ENCODE data around the gene DAPK1.

The DAPK1 gene

GRCh38 chr9:87646546-87646945 is 148.9 kb downstream of the DAPK1 start:
- Histone ChIP-seq H3K36me3 (ENCODE audit: control insufficient read depth, insufficient read depth, low read length) (peaks cover 30% of the 10 kb centered on the region), H3K9me3 (ENCODE audit: control insufficient read depth, insufficient read depth, low read length) (no peaks in the 10 kb centered on the region)

DNA sequence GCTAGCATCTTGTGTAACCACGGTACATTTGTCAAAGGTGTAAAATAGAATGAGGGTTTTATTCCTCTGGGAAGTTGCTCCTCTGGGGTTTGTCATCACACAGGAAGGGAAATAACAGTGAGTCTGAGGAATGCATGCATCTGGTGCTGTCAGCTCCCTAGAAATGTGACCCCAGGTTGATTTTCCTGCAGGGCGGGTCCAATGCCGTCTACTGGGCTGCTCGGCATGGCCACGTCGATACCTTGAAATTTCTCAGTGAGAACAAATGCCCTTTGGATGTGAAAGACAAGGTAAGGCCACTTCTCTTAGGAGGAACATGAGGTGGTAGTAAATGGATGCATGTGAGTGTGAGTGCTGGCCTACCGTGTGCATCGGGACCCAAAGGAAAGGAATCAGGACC is 149.4 kb downstream of the DAPK1 start:
- H3K36me3 ChIP-seq (ENCODE audit: control insufficient read depth, insufficient read depth, low read length), result peaks cover 30% of the 10 kb centered on the region
- H3K27me3 ChIP-seq (ENCODE audit: control insufficient read depth, insufficient read depth, low read length), result no peaks in the 10 kb centered on the region
- H3K4me1 ChIP-seq (ENCODE audit: control insufficient read depth, insufficient read depth, low read length), result peaks cover 7% of the 10 kb centered on the region

More at GRCh38 chr9:87646546-87646945, 148.9 kb downstream of the DAPK1 start:
- peaks cover 7% of the 10 kb centered on the region for H3K4me1 ChIP-seq (ENCODE audit: control insufficient read depth, insufficient read depth, low read length)
- H3K9ac ChIP-seq (ENCODE audit: low read depth, low read length), result no peak overlapping the region
- no peaks in the 10 kb centered on the region for H3K27me3 ChIP-seq (ENCODE audit: control insufficient read depth, insufficient read depth, low read length)
- H3K4me3 ChIP-seq (ENCODE audit: low read depth, low read length), result no peak overlapping the region

GRCh38 chr9:87648606-87649005 is 150.9 kb downstream of the DAPK1 start:
- H3K4me3 ChIP-seq (ENCODE audit: low read depth, low read length), result no peak overlapping the region
- H3K9ac ChIP-seq (ENCODE audit: low read depth, low read length), result no peak overlapping the region
- no peaks in the 10 kb centered on the region for H3K9me3 ChIP-seq (ENCODE audit: control insufficient read depth, insufficient read depth, low read length)
- H3K27me3 ChIP-seq (ENCODE audit: control insufficient read depth, insufficient read depth, low read length), result no peaks in the 10 kb centered on the region
- peaks cover 7% of the 10 kb centered on the region for H3K4me1 ChIP-seq (ENCODE audit: control insufficient read depth, insufficient read depth, low read length)
- H3K36me3 ChIP-seq (ENCODE audit: control insufficient read depth, insufficient read depth, low read length), result peaks cover 22% of the 10 kb centered on the region

More for the DNA sequence above, 149.4 kb downstream of the DAPK1 start:
- H3K9ac ChIP-seq (ENCODE audit: low read depth, low read length), result no peak overlapping the region
- H3K9me3 ChIP-seq (ENCODE audit: control insufficient read depth, insufficient read depth, low read length), result no peaks in the 10 kb centered on the region
- H3K4me3 ChIP-seq (ENCODE audit: low read depth, low read length), result no peak overlapping the region

DNA sequence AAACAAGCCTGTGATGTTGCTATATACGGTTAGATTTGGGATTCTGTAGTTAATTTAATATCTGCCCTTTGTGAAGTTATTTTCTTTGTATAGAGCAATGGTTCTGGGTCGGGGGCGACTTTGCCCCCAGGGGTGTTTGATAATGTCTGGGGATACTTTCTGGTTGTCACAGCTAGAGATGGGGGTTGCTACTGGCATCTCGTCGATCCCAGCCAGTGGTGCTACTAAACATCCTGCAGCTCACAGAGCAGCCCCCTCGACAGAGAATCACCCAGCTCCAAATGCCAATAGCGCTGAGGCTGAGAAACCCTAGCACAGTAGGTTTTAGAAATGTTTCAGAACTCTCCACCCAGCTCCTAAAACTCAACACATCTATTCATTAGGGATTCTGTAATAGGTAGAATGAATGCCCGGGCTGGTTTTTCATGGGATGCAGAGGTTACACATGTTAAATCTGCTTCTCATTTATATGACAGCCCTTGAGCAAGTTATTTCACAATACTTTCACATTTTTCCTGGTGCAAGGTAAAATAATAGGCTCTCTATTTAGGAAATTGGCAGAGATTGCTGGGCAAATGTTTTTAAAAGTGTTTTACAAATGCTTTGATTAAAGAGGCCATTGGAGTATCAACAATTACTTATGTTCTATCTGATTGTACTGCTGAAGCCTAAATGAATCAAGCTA is 153.1 kb downstream of the DAPK1 start:
- Histone ChIP-seq H3K9me3 (ENCODE audit: control insufficient read depth, insufficient read depth, low read length) (no peaks in the 10 kb centered on the region), H3K4me1 (ENCODE audit: control insufficient read depth, insufficient read depth, low read length) (peaks cover 2% of the 10 kb centered on the region), H3K27me3 (ENCODE audit: control insufficient read depth, insufficient read depth, low read length) (no peaks in the 10 kb centered on the region), H3K4me3 (ENCODE audit: low read depth, low read length) (no peak overlapping the region), H3K9ac (ENCODE audit: low read depth, low read length) (no peak overlapping the region), H3K36me3 (ENCODE audit: control insufficient read depth, insufficient read depth, low read length) (peaks cover 27% of the 10 kb centered on the region)

DNA sequence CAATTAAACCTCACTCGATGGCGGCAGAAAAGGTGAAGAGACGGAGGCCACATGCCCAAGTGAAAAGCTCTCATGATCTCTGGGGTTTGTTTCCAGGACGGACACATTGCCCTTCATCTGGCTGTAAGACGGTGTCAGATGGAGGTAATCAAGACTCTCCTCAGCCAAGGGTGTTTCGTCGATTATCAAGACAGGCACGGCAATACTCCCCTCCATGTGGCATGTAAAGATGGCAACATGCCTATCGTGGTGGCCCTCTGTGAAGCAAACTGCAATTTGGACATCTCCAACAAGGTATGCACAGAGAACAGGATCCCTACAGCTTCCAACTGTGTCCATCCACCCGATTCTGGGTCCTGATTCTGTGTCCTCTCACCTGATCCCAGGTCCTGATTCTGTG is 153.8 kb downstream of the DAPK1 start:
- no peak overlapping the region for H3K9ac ChIP-seq (ENCODE audit: low read depth, low read length)
- no peaks in the 10 kb centered on the region for H3K27me3 ChIP-seq (ENCODE audit: control insufficient read depth, insufficient read depth, low read length)
- H3K4me3 ChIP-seq (ENCODE audit: low read depth, low read length), result no peak overlapping the region
- peaks cover 23% of the 10 kb centered on the region for H3K36me3 ChIP-seq (ENCODE audit: control insufficient read depth, insufficient read depth, low read length)
- H3K9me3 ChIP-seq (ENCODE audit: control insufficient read depth, insufficient read depth, low read length), result no peaks in the 10 kb centered on the region
- H3K4me1 ChIP-seq (ENCODE audit: control insufficient read depth, insufficient read depth, low read length), result peaks cover 3% of the 10 kb centered on the region

DNA sequence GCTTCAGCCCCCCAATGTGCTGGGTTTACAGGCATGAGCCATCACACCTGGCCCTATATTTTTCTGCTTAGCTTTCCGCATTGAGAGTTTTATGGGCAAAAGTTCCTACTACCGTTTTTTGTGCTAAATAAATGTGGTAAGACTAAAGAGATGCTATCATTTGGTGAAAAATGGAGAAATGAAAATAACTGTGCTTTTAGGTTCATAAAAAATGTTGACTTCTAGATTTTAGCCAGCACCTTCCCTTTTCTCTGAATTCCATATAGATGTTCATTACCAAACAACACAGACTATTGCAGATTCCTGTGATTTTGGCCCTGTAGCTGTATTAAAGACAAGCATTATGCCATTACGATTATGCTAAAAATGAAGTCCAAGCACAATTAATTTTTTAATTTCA is 156.3 kb downstream of the DAPK1 start:
- Histone ChIP-seq H3K9ac (ENCODE audit: low read depth, low read length) (no peak overlapping the region), H3K9me3 (ENCODE audit: control insufficient read depth, insufficient read depth, low read length) (no peaks in the 10 kb centered on the region), H3K4me1 (ENCODE audit: control insufficient read depth, insufficient read depth, low read length) (peaks cover 3% of the 10 kb centered on the region), H3K27me3 (ENCODE audit: control insufficient read depth, insufficient read depth, low read length) (no peaks in the 10 kb centered on the region), H3K4me3 (ENCODE audit: low read depth, low read length) (no peak overlapping the region), H3K36me3 (ENCODE audit: control insufficient read depth, insufficient read depth, low read length) (peaks cover 25% of the 10 kb centered on the region)

GRCh38 chr9:87655731-87656130 is 158.1 kb downstream of the DAPK1 start:
- peaks cover 21% of the 10 kb centered on the region for H3K36me3 ChIP-seq (ENCODE audit: control insufficient read depth, insufficient read depth, low read length)

DNA sequence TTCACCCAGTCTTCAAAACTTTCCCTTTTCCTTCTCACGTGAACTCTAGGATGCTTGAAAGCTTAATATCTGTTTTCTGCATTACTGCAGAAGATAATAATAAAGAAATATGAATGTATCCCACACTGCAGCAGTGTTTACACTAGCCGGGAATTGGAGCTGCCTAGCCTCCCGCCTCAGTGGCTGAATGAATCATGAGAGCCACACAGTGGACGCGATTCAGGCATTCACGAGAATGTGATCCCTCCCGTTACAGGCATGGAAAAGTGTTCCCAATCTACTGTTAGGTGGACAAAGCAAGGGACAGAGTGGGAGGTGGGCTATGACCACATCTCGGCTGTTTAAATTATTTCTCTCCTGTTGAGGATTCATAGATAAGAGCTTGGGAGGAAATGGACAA is 158.8 kb downstream of the DAPK1 start:
- Histone ChIP-seq H3K4me1 (ENCODE audit: control insufficient read depth, insufficient read depth, low read length) (peaks cover 3% of the 10 kb centered on the region), H3K27me3 (ENCODE audit: control insufficient read depth, insufficient read depth, low read length) (no peaks in the 10 kb centered on the region), H3K4me3 (ENCODE audit: low read depth, low read length) (no peak overlapping the region), H3K9me3 (ENCODE audit: control insufficient read depth, insufficient read depth, low read length) (no peaks in the 10 kb centered on the region), H3K9ac (ENCODE audit: low read depth, low read length) (no peak overlapping the region), H3K36me3 (ENCODE audit: control insufficient read depth, insufficient read depth, low read length) (peaks cover 21% of the 10 kb centered on the region)

More at GRCh38 chr9:87655731-87656130, 158.1 kb downstream of the DAPK1 start:
- Histone ChIP-seq H3K4me3 (ENCODE audit: low read depth, low read length) (no peak overlapping the region), H3K4me1 (ENCODE audit: control insufficient read depth, insufficient read depth, low read length) (peaks cover 3% of the 10 kb centered on the region), H3K9ac (ENCODE audit: low read depth, low read length) (no peak overlapping the region), H3K9me3 (ENCODE audit: control insufficient read depth, insufficient read depth, low read length) (no peaks in the 10 kb centered on the region), H3K27me3 (ENCODE audit: control insufficient read depth, insufficient read depth, low read length) (no peaks in the 10 kb centered on the region)

DNA sequence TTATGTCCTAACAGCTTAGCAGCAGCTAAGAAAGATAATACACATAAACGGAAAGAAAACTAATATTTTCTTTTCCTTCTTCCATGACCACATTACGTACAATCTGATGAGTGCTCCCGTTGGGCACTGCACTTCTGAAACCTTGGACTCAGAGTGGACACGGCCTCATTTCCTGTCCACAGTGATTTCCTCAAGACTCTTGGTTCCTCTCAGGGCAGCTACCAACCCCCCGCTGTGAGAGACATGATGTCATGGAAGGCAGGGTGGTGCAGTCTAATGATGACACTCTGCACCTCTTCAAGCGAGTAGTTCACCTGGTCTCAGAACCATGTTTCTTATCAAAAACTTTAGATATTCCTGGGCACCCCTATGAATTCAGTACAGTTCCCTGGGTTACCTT is 159.5 kb downstream of the DAPK1 start:
- no peak overlapping the region for H3K9ac ChIP-seq (ENCODE audit: low read depth, low read length)
- peaks cover 3% of the 10 kb centered on the region for H3K4me1 ChIP-seq (ENCODE audit: control insufficient read depth, insufficient read depth, low read length)
- no peak overlapping the region for H3K4me3 ChIP-seq (ENCODE audit: low read depth, low read length)
- H3K9me3 ChIP-seq (ENCODE audit: control insufficient read depth, insufficient read depth, low read length), result no peaks in the 10 kb centered on the region
- peaks cover 21% of the 10 kb centered on the region for H3K36me3 ChIP-seq (ENCODE audit: control insufficient read depth, insufficient read depth, low read length)
- H3K27me3 ChIP-seq (ENCODE audit: control insufficient read depth, insufficient read depth, low read length), result no peaks in the 10 kb centered on the region

DNA sequence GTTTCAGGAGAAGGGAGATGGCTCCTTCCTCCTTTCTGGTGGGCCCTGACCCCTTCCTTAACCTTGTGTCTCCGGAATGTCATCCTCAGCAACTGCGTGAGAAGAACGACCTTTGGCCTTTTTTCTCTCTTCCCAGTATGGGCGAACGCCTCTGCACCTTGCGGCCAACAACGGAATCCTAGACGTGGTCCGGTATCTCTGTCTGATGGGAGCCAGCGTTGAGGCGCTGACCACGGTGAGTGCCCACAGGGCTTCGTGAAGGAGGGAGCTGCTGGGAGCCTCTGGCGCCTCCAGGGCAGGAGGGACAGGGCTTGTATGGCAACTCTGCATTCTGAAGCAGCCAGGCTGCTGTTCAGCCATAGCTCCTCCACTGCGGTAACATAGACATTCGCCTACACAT is 160.2 kb downstream of the DAPK1 start:
- H3K4me1 ChIP-seq (ENCODE audit: control insufficient read depth, insufficient read depth, low read length), result peaks cover 8% of the 10 kb centered on the region
- no peaks in the 10 kb centered on the region for H3K9me3 ChIP-seq (ENCODE audit: control insufficient read depth, insufficient read depth, low read length)
- H3K9ac ChIP-seq (ENCODE audit: low read depth, low read length), result no peak overlapping the region
- H3K36me3 ChIP-seq (ENCODE audit: control insufficient read depth, insufficient read depth, low read length), result peaks cover 21% of the 10 kb centered on the region
- no peak overlapping the region for H3K4me3 ChIP-seq (ENCODE audit: low read depth, low read length)
- H3K27me3 ChIP-seq (ENCODE audit: control insufficient read depth, insufficient read depth, low read length), result no peaks in the 10 kb centered on the region

GRCh38 chr9:87658511-87658910 is 160.8 kb downstream of the DAPK1 start:
- H3K27me3 ChIP-seq (ENCODE audit: control insufficient read depth, insufficient read depth, low read length), result no peaks in the 10 kb centered on the region
- no peak overlapping the region for H3K4me3 ChIP-seq (ENCODE audit: low read depth, low read length)
- H3K9me3 ChIP-seq (ENCODE audit: control insufficient read depth, insufficient read depth, low read length), result no peaks in the 10 kb centered on the region
- no peak overlapping the region for H3K9ac ChIP-seq (ENCODE audit: low read depth, low read length)
- H3K4me1 ChIP-seq (ENCODE audit: control insufficient read depth, insufficient read depth, low read length), result peaks cover 8% of the 10 kb centered on the region
- peaks cover 21% of the 10 kb centered on the region for H3K36me3 ChIP-seq (ENCODE audit: control insufficient read depth, insufficient read depth, low read length)

DNA sequence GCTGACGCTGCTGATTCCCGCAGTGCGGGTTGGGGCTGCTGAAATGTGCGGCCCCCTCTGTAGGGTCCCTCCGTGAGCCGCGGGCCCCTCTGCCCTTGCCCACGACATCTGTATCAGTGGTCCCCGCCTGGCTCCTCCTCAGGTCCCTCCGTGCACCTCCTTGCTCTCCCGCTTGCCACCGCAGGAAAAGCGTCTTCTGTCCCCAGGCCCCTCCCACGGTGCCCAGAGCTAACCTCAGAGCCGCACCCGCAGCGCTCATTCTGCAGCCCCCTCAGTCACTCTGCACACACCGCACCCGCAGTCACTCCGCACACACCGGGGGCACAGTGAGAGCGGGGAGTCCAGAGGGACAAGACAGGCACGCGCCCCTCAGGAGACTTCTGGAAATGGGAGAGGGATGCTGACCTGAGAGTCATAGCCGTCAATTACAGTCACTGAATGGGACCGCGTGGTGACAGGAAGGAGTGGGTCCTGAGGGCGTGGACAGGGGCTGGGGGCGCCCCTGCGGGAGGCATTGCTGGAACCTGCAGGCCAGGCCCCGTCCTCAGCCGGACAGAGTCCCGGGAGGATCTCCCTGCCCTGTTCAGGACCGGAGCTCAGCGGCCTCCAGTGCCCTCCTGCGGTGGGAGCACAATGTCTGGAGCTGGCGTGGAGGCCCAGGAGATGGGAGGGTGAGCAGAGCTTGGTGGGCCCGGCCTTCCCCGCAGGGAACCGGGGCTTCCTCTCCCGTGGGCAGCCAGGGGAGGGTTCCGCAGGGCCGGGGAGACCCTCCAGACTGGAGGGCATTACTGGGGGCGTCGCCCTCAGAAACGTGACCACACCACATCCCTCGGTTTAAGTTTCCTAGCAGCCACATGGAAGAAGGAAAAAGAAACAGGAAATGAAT is 162.1 kb downstream of the DAPK1 start:
- H3K4me3 ChIP-seq (ENCODE audit: low read depth, low read length), result no peak overlapping the region
- H3K27me3 ChIP-seq (ENCODE audit: control insufficient read depth, insufficient read depth, low read length), result no peaks in the 10 kb centered on the region
- no peaks in the 10 kb centered on the region for H3K9me3 ChIP-seq (ENCODE audit: control insufficient read depth, insufficient read depth, low read length)
- H3K9ac ChIP-seq (ENCODE audit: low read depth, low read length), result no peak overlapping the region
- peaks cover 33% of the 10 kb centered on the region for H3K36me3 ChIP-seq (ENCODE audit: control insufficient read depth, insufficient read depth, low read length)
- peaks cover 8% of the 10 kb centered on the region for H3K4me1 ChIP-seq (ENCODE audit: control insufficient read depth, insufficient read depth, low read length)
